HepG2 (cell line): ENCODE data around the gene MS4A15. TPM values are rescaled to one million over a fixed set of nuclear protein-coding genes. Genes with fewer than 3 reads are reported as not detected.
A peak's percentile ranks its signal among the peaks of the same experiment; 100 is the strongest.

Experiments
- AKNA ChIP-seq: sonication (generic); formaldehyde crosslinking; IDR thresholded peaks from 2 replicates; pipeline ENCODE4 v1.4.0; 2020; ENCODE audit warnings: missing genetic modification reagents, borderline replicate concordance
- CHCHD3 ChIP-seq: sonication (generic); formaldehyde crosslinking; IDR thresholded peaks from 2 replicates; pipeline ENCODE4 v1.8.0; 2022; ENCODE audit warnings: mild to moderate bottlenecking, missing genetic modification reagents, moderate library complexity
- HMGXB4 ChIP-seq, 2 experiments: sonication (generic) in 1 of 2; formaldehyde crosslinking in 1 of 2; IDR thresholded peaks; 2 replicates each; pipeline versions ENCODE4 v1.4.0 to v1.6.1; 2018 to 2020; ENCODE audit warnings: missing genetic modification reagents in 2 of 2, borderline replicate concordance in 1 of 2, low read depth in 1 of 2, mild to moderate bottlenecking in 1 of 2, missing biosample characterization in 1 of 2
- PHF8 ChIP-seq: sonication (generic); formaldehyde crosslinking; IDR thresholded peaks from 2 replicates; pipeline ENCODE4 v1.5.0; 2020; ENCODE audit warnings: missing genetic modification reagents
- SAP130 ChIP-seq: IDR thresholded peaks from 2 replicates; pipeline ENCODE4 v1.6.1; 2016; ENCODE audit warnings: low read depth
- TCF7L2 ChIP-seq: IDR thresholded peaks from 2 replicates; pipeline ENCODE4 v1.6.1; 2011; ENCODE audit warnings: mild to moderate bottlenecking, low read depth, low read length, moderate library complexity
- XRCC5 ChIP-seq: fragments of 200-400 bp; formaldehyde crosslinking; optimal IDR thresholded peaks from 2 replicates; pipeline ENCODE3; 2017; ENCODE audit warnings: mild to moderate bottlenecking, low read length
- ZFP41 ChIP-seq: sonication (generic); formaldehyde crosslinking; IDR thresholded peaks from 2 replicates; pipeline ENCODE4 v1.4.0; 2020; ENCODE audit warnings: mild to moderate bottlenecking, missing genetic modification reagents, borderline replicate concordance
- ZFP91 ChIP-seq: sonication (generic); formaldehyde crosslinking; IDR thresholded peaks from 2 replicates; pipeline ENCODE4 v1.9.0; 2022; ENCODE audit warnings: missing genetic modification reagents, mild to moderate bottlenecking, borderline replicate concordance
- ZNF556 ChIP-seq: sonication (generic); formaldehyde crosslinking; IDR thresholded peaks from 2 replicates; pipeline ENCODE4 v1.4.0; 2020; ENCODE audit warnings: mild to moderate bottlenecking, missing genetic modification reagents, borderline replicate concordance
- ZNF574 ChIP-seq: sonication (generic); formaldehyde crosslinking; IDR thresholded peaks from 2 replicates; pipeline ENCODE4 v1.4.0; 2020; ENCODE audit warnings: missing genetic modification reagents
- ZSCAN21 ChIP-seq: sonication (generic); formaldehyde crosslinking; IDR thresholded peaks from 2 replicates; pipeline ENCODE4 v1.8.0; 2022; ENCODE audit warnings: mild to moderate bottlenecking, missing genetic modification reagents, moderate library complexity, borderline replicate concordance
- polyA plus RNA-seq, 8 experiments: library from polyadenylated mRNA; depleted of rRNA in 3 of 8; stranded (reverse) in 7 of 8; unstranded in 1 of 8; fragments of >200 nt; fragmentation: Illumina TruSeq in 4 of 8; extraction: Trizol in 4 of 8; gene quantifications; 2 replicates each; pipeline versions ENCODE4 v1.2.1 to v1.2.3, GENCODE V29; 2011 to 2016; ENCODE audit warnings: low read depth in 4 of 8, missing spikeins in 1 of 8, mixed read lengths in 1 of 8; ENCODE audit not compliant: insufficient read depth in 1 of 8
- total RNA-seq, 5 experiments: library from RNA; depleted of rRNA; stranded (reverse); fragments of >200 nt; fragmentation: Illumina TruSeq; extraction: Trizol; gene quantifications; 2 replicates each; pipeline ENCODE4 v1.2.3, GENCODE V29; 2016; ENCODE audit warnings: low read depth in 1 of 5

MS4A15 gene
- total and polyA plus RNA-seq, 2 of the 13 experiments (the other 11 are each of a cell fraction or from before 2014, with no cell fraction given), result not detected

- TF ChIP-seq ZSCAN21 (CRISPR knock-in tag) (no peak), ZFP41 (no peak), ZNF556 (CRISPR knock-in tag) (no peak), ZFP91 (no peak), TCF7L2 (no peak), HMGXB4 (CRISPR knock-in tag; IDR thresholded peaks at IDR 0.05; ENCODE audit: borderline replicate concordance in 1 of 2, low read depth in 1 of 2) (peak in 1 of 2 experiments; percentile 40; a peak in 1 of 4 replicates), XRCC5 (peak; percentile 18), AKNA (CRISPR knock-in tag) (no peak), ZNF574 (peak; percentile 15; the same call in 1 of the 2 replicates), PHF8 (CRISPR knock-in tag) (no peak), CHCHD3 (CRISPR knock-in tag) (no peak), SAP130 (CRISPR knock-in tag) (0 out of 2 replicates have a peak, but pooled peaks have one; percentile 25)
These were observed 18.8 kb downstream of the MS4A15 start (continued) for GRCh38 chr11:60775420-60775961.
